GM19035 (cell line): Measurements from ENCODE around the gene HEATR1.
"Not testable (repeated sequence)": the region's sequence is repeated elsewhere in the genome, so short reads cannot be mapped to it uniquely, and the experiment has no call there.

ENCODE experiments used
- ATAC-seq: cut with Tn5 transposase; IDR thresholded peaks from one replicate; pipeline ENCODE4 v1.9.1; 2021; ENCODE audit not compliant: unreplicated experiment

The HEATR1 gene

DNA sequence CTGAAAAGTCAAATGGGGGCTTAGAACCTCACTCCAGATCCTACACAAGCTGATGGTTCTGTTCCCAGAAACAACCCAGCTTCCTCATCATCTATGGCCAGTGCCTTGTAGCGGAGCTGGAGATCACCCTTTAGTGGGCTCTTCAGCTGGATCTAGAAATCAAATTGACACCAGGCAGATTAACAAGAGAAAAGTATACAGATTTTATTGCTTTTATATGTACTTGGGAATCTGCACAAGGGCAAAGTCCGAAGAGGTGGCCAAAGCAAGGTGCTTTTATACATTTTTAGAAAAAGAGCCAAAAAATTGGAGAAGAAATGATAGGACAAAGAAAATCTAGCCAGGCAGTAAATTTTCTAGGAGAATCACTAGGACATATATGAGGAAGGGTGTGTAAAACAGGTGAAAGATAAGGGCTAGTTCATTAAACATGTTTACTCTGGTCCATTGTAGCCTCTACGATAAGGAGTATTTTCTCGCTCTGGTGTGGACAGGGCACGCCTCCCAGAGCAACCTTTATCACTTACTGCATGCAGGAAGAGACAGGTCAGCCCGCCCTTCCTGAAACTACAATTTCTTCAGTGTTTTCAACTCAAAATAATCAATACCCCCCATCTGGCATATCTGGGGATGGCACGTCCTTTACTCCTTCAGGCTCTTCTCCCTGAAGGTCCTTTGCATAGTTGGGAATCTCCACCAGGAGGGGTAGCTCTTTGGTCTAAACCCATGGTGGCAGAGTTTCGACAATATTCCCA is 94.5 kb downstream of the HEATR1 start:
- no peak for ATAC-seq

DNA sequence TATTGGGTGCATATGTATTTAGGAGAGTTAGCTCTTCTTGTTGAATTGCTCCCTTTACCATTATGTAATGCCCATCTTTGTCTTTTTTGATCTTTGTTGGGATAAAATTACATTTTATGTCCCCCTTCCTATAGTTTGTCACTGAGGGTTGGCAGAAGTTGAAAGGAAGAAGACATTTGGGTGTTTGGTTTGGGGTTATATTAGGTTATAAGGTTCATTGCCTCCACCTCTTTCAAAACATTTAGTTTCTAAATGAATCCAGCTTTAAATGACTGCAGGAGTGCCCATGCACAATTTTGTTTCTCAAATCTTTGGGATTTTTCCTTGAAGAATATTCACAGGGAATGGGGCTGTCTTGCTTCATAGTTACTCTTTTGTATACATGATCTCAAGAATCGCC is 95.1 kb downstream of the HEATR1 start:
- ATAC-seq, result no peak

DNA sequence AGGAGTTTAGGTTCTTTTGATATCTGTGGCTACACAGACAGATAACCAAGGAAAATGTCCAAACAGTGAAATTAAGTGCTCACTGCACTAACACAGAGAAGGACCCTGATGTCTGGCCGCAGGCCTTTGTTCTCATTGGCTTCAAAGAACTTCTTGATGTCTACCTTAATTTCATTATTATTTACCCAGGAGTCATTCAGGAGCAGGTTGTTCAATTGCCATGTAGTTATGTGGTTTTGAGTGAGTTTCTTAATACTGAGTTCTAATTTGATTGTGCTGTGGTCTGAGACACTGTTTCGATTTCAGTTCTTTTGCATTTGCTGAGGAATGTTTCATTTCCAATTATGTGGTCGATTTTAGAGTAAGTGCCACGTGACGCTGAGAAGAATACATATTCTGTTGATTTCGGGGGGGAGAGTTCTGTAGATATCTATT is 95.7 kb downstream of the HEATR1 start:
- ATAC-seq, result no peak

DNA sequence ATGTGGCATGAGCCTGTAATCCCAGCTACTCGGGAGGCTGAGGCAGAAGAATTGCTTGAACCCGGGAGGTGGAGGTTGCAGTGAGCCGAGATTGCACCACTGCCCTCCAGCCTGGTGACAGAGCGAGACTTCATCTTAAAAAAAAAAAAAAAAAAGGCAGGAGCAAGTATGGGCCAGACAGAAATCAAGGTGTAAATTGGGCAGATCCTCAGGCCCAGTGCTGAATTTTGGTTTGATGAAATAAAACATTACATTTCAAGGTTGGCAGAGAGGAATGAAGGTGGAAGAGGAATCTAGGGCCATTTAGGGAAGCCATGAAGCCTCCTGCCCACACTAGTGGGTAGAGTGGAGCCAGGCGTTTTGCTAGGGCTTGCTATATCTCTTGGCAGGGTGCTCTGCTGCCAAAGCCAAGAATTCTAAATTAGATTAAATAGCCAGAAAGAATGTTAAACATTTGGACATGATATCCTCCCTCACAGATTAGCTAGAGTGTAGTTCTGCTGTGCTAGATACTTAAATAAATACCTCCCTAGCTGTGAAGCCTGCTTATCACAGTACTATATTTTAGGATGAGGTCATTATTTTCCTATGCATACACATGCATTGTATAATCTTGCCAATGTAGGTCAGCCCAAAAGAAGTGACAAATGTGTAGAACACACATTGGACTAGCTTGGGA is 97.2 kb downstream of the HEATR1 start:
- ATAC-seq, result no peak

DNA sequence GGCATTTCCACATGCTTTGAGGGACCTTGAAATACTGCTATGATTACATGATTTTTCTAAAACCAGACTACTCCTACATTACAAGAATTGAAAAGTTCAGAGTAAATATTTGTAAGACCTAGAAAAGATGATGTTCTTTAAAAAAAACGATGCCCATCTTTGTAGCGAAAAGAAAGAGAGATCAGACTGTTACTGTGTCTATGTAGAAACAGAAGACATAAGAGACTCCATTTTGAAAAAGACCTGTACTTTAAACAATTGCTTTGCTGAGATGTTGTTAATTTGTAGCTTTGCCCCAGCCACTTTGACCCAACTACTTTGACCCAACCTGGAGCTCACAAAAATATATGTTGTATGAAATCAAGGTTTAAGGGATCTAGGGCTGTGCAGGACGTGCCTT is 100.0 kb downstream of the HEATR1 start:
- ATAC-seq, result not testable (repeated sequence)

DNA sequence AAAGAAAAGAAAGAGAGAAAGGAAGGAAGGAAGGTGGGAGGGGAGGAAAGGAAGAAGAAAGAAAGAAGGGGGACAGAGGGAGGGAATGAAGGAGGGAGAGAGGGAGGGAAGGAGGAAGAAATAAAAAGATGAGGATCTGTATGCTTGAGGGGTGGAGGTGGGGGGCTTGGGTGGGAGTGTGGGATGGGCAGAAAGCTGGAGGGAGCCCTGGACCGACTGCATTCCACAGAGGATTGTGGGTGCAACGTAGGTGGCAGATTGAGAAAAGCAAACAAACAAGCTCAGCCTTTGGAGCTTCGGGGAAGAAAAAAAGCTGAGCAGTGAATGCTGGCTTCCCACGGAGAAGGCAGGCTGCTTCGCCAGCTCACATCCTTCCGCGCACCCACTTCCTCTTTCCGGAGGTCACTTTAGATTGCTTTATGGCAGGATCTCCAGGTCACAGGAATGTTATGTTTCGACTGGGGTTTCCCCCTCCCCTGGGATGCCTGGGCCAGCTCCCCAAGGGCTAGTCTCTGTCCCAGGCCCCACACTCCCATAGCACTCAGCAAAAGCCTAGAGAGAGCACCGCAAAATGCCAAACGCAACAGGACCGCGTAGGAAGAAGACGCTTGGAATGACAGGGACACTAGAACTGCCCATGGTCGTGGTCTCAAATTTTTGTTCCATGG is 101.2 kb downstream of the HEATR1 start:
- no peak for ATAC-seq

DNA sequence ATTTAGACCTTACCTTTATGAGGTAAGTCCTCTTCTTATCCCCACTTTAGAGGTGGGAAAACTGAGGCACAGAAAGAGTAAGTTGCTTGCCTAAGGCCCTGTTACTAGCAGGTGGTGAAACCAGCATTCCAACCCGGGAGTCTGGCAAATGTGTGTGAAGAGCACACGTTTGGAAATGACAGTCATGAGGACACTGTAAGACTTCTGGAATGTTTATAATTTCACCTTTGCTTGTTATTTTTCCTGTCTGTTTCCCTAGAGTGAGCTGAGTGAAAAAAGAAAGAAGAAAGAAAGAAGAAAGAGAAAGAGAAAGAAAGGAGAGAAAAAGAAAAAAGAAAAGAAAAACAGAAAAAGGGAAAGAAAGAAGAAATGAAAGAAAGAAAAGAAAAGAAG is 101.7 kb downstream of the HEATR1 start:
- ATAC-seq, result no peak

DNA sequence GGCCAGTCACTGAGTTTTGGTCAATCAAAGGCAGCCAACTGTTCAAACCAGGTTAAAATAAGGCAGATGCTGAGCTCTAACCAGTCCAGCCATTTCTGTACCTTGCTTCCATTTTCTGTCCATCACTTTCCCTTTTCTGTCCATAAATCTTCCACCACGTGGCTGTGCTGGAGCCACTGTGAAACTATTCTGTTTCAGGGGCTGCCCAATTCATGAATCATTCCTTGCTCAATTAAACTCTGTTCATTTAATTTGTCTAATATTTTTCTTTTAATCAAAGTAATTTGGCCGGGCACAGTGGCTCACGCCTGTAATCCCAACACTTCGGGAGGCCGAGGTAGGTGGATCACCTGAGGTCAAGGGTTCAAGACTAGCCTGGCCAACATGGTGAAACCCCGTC is 103.2 kb downstream of the HEATR1 start:
- no peak for ATAC-seq
